ENCODE measurements around the gene TCHP.

TCHP gene

GRCh38 chr12:109912855-109913321, 12.8 kb downstream of the TCHP start:
- no peak overlapping the region for H3K9ac ChIP-seq (ENCODE audit: low read length)
- H3K9me2 ChIP-seq (replicated peaks; ENCODE audit: insufficient read depth, low read length) = no peaks in the 10 kb centered on the region
- H3K36me3 ChIP-seq (ENCODE audit: low read length) = peaks cover 4% of the 10 kb centered on the region; the same call in 1 of the 2 replicates
- H4K20me1 ChIP-seq (ENCODE audit: low read depth, low read length) = no peaks in the 10 kb centered on the region
- H3F3A ChIP-seq (ENCODE audit: insufficient read depth) = no peaks in the 10 kb centered on the region
- no peaks in the 10 kb centered on the region for H3K79me2 ChIP-seq (ENCODE audit: insufficient read depth, low read length)
- no peaks in the 10 kb centered on the region for H3K27me3 ChIP-seq (ENCODE audit: low read length)
- no peak overlapping the region for H3K27ac ChIP-seq (ENCODE audit: low read depth, low read length)
- TF ChIP-seq CTCF (IDR thresholded peaks at IDR 0.05; ENCODE audit: insufficient read depth, low read length, poor library complexity, severe bottlenecking) = no peak
- TF ChIP-seq EZH2phosphoT487 (conservative IDR thresholded peaks at IDR 0.05; ENCODE audit: low read length) = no peak
- H3K4me3 ChIP-seq (ENCODE audit: insufficient read depth, low read length, poor library complexity, severe bottlenecking) = no peak overlapping the region
- no peaks in the 10 kb centered on the region for H3K9me3 ChIP-seq (ENCODE audit: insufficient read depth, low read length)
- no peak overlapping the region for H2AFZ ChIP-seq (ENCODE audit: low read depth, low read length, severe bottlenecking)
- H3K4me2 ChIP-seq (ENCODE audit: low read depth, low read length, poor library complexity, severe bottlenecking) = no peak overlapping the region

- no peak overlapping the region for H3K27ac ChIP-seq (ENCODE audit: low read depth, low read length)
- H3K36me3 ChIP-seq (ENCODE audit: low read length) = peaks cover 4% of the 10 kb centered on the region; the same call in 1 of the 2 replicates
- H3F3A ChIP-seq (ENCODE audit: insufficient read depth) = no peaks in the 10 kb centered on the region
- H3K9ac ChIP-seq (ENCODE audit: low read length) = no peak overlapping the region
- no peaks in the 10 kb centered on the region for H3K9me2 ChIP-seq (replicated peaks; ENCODE audit: insufficient read depth, low read length)
- H3K4me2 ChIP-seq (ENCODE audit: low read depth, low read length, poor library complexity, severe bottlenecking) = no peak overlapping the region
- H3K79me2 ChIP-seq (ENCODE audit: insufficient read depth, low read length) = no peaks in the 10 kb centered on the region
- H3K9me3 ChIP-seq (ENCODE audit: insufficient read depth, low read length) = no peaks in the 10 kb centered on the region
- no peaks in the 10 kb centered on the region for H4K20me1 ChIP-seq (ENCODE audit: low read depth, low read length)
- H3K27me3 ChIP-seq (ENCODE audit: low read length) = no peaks in the 10 kb centered on the region
- TF ChIP-seq EZH2phosphoT487 (conservative IDR thresholded peaks at IDR 0.05; ENCODE audit: low read length) = no peak
- no peak overlapping the region for H2AFZ ChIP-seq (ENCODE audit: low read depth, low read length, severe bottlenecking)
- H3K4me3 ChIP-seq (ENCODE audit: insufficient read depth, low read length, poor library complexity, severe bottlenecking) = no peak overlapping the region
Observed at GRCh38 chr12:109914461-109914860, 14.4 kb downstream of the TCHP start.

- H3K36me3 ChIP-seq (ENCODE audit: low read length) = peaks cover 4% of the 10 kb centered on the region; the same call in 1 of the 2 replicates
- no peaks in the 10 kb centered on the region for H3K79me2 ChIP-seq (ENCODE audit: insufficient read depth, low read length)
- no peaks in the 10 kb centered on the region for H4K20me1 ChIP-seq (ENCODE audit: low read depth, low read length)
- no peaks in the 10 kb centered on the region for H3K9me2 ChIP-seq (replicated peaks; ENCODE audit: insufficient read depth, low read length)
- H3K9ac ChIP-seq (ENCODE audit: low read length) = no peak overlapping the region
- H2AFZ ChIP-seq (ENCODE audit: low read depth, low read length, severe bottlenecking) = no peak overlapping the region
- TF ChIP-seq CTCF (IDR thresholded peaks at IDR 0.05; ENCODE audit: insufficient read depth, low read length, poor library complexity, severe bottlenecking) = no peak
- TF ChIP-seq EZH2phosphoT487 (conservative IDR thresholded peaks at IDR 0.05; ENCODE audit: low read length) = no peak
- no peaks in the 10 kb centered on the region for H3F3A ChIP-seq (ENCODE audit: insufficient read depth)
- H3K27ac ChIP-seq (ENCODE audit: low read depth, low read length) = no peak overlapping the region
- H3K9me3 ChIP-seq (ENCODE audit: insufficient read depth, low read length) = no peaks in the 10 kb centered on the region
- no peak overlapping the region for H3K4me3 ChIP-seq (ENCODE audit: insufficient read depth, low read length, poor library complexity, severe bottlenecking)
- no peak overlapping the region for H3K4me2 ChIP-seq (ENCODE audit: low read depth, low read length, poor library complexity, severe bottlenecking)
- H3K27me3 ChIP-seq (ENCODE audit: low read length) = no peaks in the 10 kb centered on the region
Observed at GRCh38 chr12:109915171-109916040, 15.3 kb downstream of the TCHP start.

GRCh38 chr12:109916045-109916444, 16.0 kb downstream of the TCHP start:
- Histone ChIP-seq H3K9me2 (replicated peaks; ENCODE audit: insufficient read depth, low read length) (no peaks in the 10 kb centered on the region), H3F3A (ENCODE audit: insufficient read depth) (no peaks in the 10 kb centered on the region), H2AFZ (ENCODE audit: low read depth, low read length, severe bottlenecking) (no peak overlapping the region), H3K4me3 (ENCODE audit: insufficient read depth, low read length, poor library complexity, severe bottlenecking) (no peak overlapping the region), H3K79me2 (ENCODE audit: insufficient read depth, low read length) (no peaks in the 10 kb centered on the region), H3K9me3 (ENCODE audit: insufficient read depth, low read length) (no peaks in the 10 kb centered on the region), H3K4me2 (ENCODE audit: low read depth, low read length, poor library complexity, severe bottlenecking) (no peak overlapping the region), H3K36me3 (ENCODE audit: low read length) (peaks cover 4% of the 10 kb centered on the region; the same call in 1 of the 2 replicates), H3K9ac (ENCODE audit: low read length) (no peak overlapping the region), H3K27ac (ENCODE audit: low read depth, low read length) (no peak overlapping the region), H4K20me1 (ENCODE audit: low read depth, low read length) (no peaks in the 10 kb centered on the region), H3K27me3 (ENCODE audit: low read length) (no peaks in the 10 kb centered on the region)
- no peak for TF ChIP-seq CTCF (IDR thresholded peaks at IDR 0.05; ENCODE audit: insufficient read depth, low read length, poor library complexity, severe bottlenecking)
- no peak for TF ChIP-seq EZH2phosphoT487 (conservative IDR thresholded peaks at IDR 0.05; ENCODE audit: low read length)
